SK-N-MC (cell line): Measurements from ENCODE around the gene LRRC72.
"Not testable (repeated sequence)": the region's sequence is repeated elsewhere in the genome, so short reads cannot be mapped to it uniquely, and the experiment has no call there.

ENCODE experiments used
- DNase-seq: peaks from one replicate; pipeline ENCODE4 v3.0.0-alpha.2; 2011; ENCODE audit warnings: low read depth, low spot score
- H3K27ac ChIP-seq: fragments of 200-600 bp; sonication (generic); 2 replicates; pipeline ENCODE4 v1.5.1; 2016; ENCODE audit warnings: mixed run types
- H3K36me3 ChIP-seq: fragments of 200-600 bp; sonication (generic); 2 replicates; pipeline ENCODE4 v1.6.1; 2017; ENCODE audit warnings: antibody characterized with exemption, low read length, mixed read lengths; ENCODE audit not compliant: insufficient read depth
- H3K4me3 ChIP-seq: fragments of 200-600 bp; sonication (generic); 2 replicates; pipeline ENCODE4 v1.5.1; 2016
- H3K9ac ChIP-seq: fragments of 200-600 bp; sonication (generic); 2 replicates; pipeline ENCODE4 v1.8.0; 2017; ENCODE audit warnings: mixed run types, mixed read lengths; ENCODE audit not compliant: insufficient read length
- H3K9me3 ChIP-seq: fragments of 200-600 bp; sonication (generic); 2 replicates; pipeline ENCODE4 v1.6.1; 2017; ENCODE audit warnings: low read depth, mild to moderate bottlenecking, antibody characterized with exemption, low read length, moderate library complexity, mixed read lengths
- EZH2 ChIP-seq: fragments of 200-600 bp; sonication (generic); IDR thresholded peaks from one replicate; pipeline ENCODE4 v1.6.1; 2017; ENCODE audit warnings: antibody characterized with exemption
- FOXP2 ChIP-seq: optimal IDR thresholded peaks from 2 replicates; pipeline ENCODE3; 2011; ENCODE audit warnings: mild to moderate bottlenecking, moderate library complexity; ENCODE audit not compliant: insufficient read depth; ENCODE audit errors: extremely low read length, control extremely low read depth
- POLR2AphosphoS5 ChIP-seq: IDR thresholded peaks from 2 replicates; pipeline ENCODE4 v1.6.1; 2012; ENCODE audit warnings: mild to moderate bottlenecking, low read depth, low read length, borderline replicate concordance

Gene LRRC72

DNA sequence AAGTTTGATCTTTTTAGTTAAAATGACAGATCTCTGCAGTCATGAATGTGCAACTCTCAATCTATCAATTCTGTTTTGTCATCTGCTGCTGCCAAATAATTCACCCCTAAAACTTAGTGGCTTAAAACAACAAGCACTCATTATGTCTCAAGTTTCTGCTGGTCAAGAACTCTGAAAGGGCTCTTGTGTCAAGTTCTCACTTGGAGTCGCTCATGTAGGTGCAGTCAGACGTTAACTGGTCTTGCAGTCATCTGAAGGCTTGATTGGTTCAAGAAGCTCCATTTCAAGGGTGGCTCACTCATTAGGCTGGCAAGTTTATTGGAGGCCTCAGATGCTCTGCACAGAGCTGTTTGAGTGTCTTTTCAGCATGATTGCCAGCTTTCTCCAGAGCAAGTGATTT, 28.5 kb upstream of the LRRC72 start:
- H3K27ac ChIP-seq = no peak overlapping the region
- H3K4me3 ChIP-seq = no peak overlapping the region
- H3K9ac ChIP-seq = no peak overlapping the region
- DNase-seq = no peak
- no peaks in the 10 kb centered on the region for H3K36me3 ChIP-seq
- H3K9me3 ChIP-seq = no peaks in the 10 kb centered on the region
- TF ChIP-seq POLR2AphosphoS5 = no peak
- TF ChIP-seq FOXP2 = no peak
- no peak for TF ChIP-seq EZH2

GRCh38 chr7:16502303-16502702, 24.3 kb upstream of the LRRC72 start:
- no peak for DNase-seq
- no peak for TF ChIP-seq FOXP2
- TF ChIP-seq POLR2AphosphoS5 = no peak
- TF ChIP-seq EZH2 = no peak
- Histone ChIP-seq H3K27ac (no peak overlapping the region), H3K9ac (no peak overlapping the region), H3K4me3 (no peak overlapping the region), H3K36me3 (no peaks in the 10 kb centered on the region), H3K9me3 (no peaks in the 10 kb centered on the region)

GRCh38 chr7:16504019-16504418, 22.6 kb upstream of the LRRC72 start:
- H3K36me3 ChIP-seq = no peaks in the 10 kb centered on the region
- DNase-seq = no peak
- no peaks in the 10 kb centered on the region for H3K9me3 ChIP-seq
- H3K9ac ChIP-seq = no peak overlapping the region
- TF ChIP-seq POLR2AphosphoS5 = no peak
- TF ChIP-seq EZH2 = no peak
- TF ChIP-seq FOXP2 = no peak
- H3K27ac ChIP-seq = no peak overlapping the region
- H3K4me3 ChIP-seq = no peak overlapping the region

DNA sequence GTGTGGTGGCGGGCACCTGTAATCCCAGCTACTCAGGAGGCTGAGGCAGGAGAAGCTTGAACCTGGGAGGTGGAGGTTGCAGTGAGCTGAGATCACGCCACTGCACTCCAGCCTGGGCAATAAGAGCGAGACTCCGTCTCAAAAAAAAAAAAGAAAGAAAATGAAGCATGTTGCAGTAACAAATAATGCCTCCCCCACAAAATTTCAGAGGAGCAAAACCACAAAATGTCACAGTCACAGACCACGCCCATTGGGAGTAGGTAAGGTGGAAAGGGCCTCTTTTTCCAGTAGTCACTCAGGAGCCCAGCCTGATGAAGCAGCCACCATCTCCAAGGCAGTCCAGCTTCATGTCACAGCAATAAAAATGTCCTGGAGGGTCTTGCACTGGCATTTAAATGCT, 20.2 kb upstream of the LRRC72 start:
- not testable (repeated sequence) for H3K9ac ChIP-seq, H3K9me3 ChIP-seq, H3K27ac ChIP-seq, DNase-seq, H3K4me3 ChIP-seq, H3K36me3 ChIP-seq

DNA sequence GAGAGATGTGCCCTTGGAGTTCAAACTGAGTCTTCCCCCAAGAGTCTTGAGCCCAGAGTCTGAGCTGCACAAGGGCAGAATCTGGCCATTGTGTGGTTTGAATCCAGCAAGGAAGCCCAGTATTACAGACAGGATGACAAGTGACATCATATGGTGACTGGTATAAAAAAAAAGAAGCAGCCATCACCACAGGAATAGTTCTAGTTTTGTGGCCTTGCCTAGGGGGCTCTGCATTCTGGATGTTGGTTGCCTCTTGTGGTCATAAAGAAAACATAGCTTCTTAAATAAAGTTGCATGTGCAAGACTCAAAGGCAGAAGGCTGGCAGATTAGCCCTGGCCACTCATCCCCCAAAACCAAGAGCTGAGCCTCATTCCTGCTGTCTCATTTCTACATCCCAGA, 16.8 kb upstream of the LRRC72 start:
- DNase-seq = no peak
- Histone ChIP-seq H3K36me3 (no peaks in the 10 kb centered on the region), H3K4me3 (no peak overlapping the region), H3K9me3 (no peaks in the 10 kb centered on the region), H3K27ac (no peak overlapping the region), H3K9ac (no peak overlapping the region)
- no peak for TF ChIP-seq FOXP2
- no peak for TF ChIP-seq EZH2
- TF ChIP-seq POLR2AphosphoS5 = no peak

GRCh38 chr7:16511314-16511713, 15.3 kb upstream of the LRRC72 start:
- no peaks in the 10 kb centered on the region for H3K36me3 ChIP-seq
- H3K9ac ChIP-seq = no peak overlapping the region
- no peak overlapping the region for H3K4me3 ChIP-seq
- no peak for TF ChIP-seq POLR2AphosphoS5
- TF ChIP-seq EZH2 = no peak
- no peak for TF ChIP-seq FOXP2
- no peaks in the 10 kb centered on the region for H3K9me3 ChIP-seq
- H3K27ac ChIP-seq = no peak overlapping the region
- no peak for DNase-seq

DNA sequence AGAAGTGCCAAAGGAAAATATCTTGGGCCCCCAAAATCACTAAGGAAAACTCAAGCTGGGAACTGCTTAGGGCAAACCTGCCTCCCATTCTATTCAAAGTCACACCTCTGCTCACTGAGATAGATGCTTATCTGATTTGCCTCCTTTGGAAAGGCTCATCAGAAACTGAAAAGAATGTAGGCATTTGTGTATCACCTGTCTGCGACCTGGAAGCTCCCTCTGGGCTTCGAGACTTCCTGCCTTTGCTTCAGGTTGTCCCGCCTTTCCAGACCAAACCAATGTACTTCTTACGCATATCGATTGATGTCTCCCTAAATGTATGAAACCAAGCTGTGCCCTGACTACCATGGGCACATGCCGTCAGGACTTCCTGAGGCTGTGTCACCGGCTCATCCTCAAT, 14.5 kb upstream of the LRRC72 start:
- H3K9me3 ChIP-seq = no peaks in the 10 kb centered on the region
- no peak overlapping the region for H3K4me3 ChIP-seq
- no peak for DNase-seq
- H3K36me3 ChIP-seq = no peaks in the 10 kb centered on the region
- H3K9ac ChIP-seq = no peak overlapping the region
- no peak for TF ChIP-seq EZH2
- no peak for TF ChIP-seq POLR2AphosphoS5
- no peak for TF ChIP-seq FOXP2
- no peak overlapping the region for H3K27ac ChIP-seq

GRCh38 chr7:16514271-16514670, 12.4 kb upstream of the LRRC72 start:
- TF ChIP-seq POLR2AphosphoS5 (no peak), FOXP2 (no peak), EZH2 (no peak)
- no peaks in the 10 kb centered on the region for H3K9me3 ChIP-seq
- peak overlapping the region; percentile 4; the same call in 1 of the 2 replicates for H3K4me3 ChIP-seq
- H3K27ac ChIP-seq = no peak overlapping the region
- DNase-seq = peak; percentile 30
- no peak overlapping the region for H3K9ac ChIP-seq
- no peaks in the 10 kb centered on the region for H3K36me3 ChIP-seq

- no peak overlapping the region for H3K9ac ChIP-seq
- H3K4me3 ChIP-seq = no peak overlapping the region
- no peak overlapping the region for H3K27ac ChIP-seq
- H3K36me3 ChIP-seq = no peaks in the 10 kb centered on the region
- DNase-seq = no peak
- no peaks in the 10 kb centered on the region for H3K9me3 ChIP-seq
- TF ChIP-seq EZH2 (no peak), POLR2AphosphoS5 (no peak), FOXP2 (no peak)
Measured at GRCh38 chr7:16514729-16515128, 11.9 kb upstream of the LRRC72 start.
